Glomerular visceral epithelial cell (primary cell): Measurements from ENCODE around the gene CCL21.
A peak's percentile ranks its signal among the peaks of the same experiment; 100 is the strongest.

Experiments
- DNase-seq: peaks from one replicate; pipeline ENCODE4 v3.0.0-alpha.2; 2016; ENCODE audit errors: extremely low spot score

Gene CCL21

DNA sequence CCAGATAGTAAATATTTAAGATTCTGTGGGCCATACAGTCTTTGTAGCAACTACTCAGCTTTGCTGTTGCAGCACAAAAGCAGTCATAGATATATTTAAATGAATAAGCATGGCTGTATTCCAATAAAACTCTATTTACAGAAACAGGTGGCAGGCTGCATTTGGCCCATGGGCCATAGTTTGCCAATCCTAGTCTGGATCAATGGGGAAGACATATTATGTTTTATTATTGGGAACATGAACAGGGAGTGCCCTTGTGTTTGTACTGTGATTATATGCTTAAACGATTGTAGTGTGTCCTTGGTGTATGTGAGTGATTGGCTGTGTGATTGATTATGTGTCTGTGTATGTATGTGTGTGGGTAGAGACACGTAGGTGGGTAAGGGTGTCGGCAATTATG is 35.5 kb downstream of the CCL21 start:
- no peak for DNase-seq

DNA sequence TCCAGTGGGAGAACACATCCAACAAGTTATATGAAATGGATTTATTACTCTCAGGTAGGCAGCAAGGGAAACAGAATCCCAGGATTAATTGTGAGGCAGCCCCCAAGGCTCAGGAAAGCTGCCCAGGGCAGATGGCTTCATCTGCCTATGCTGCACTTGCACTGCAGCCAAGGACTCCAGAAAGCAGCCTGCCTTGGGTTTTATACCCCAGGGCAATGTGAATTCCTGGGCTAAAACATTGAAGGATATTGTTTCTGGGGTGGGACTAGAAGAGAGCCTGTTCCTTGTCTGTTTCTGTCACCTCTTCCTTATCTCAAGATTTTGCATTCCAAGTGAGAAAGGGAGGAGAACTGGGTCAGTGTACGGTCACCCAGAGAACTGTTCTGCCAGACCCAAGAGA is 38.6 kb downstream of the CCL21 start:
- no peak for DNase-seq

DNA sequence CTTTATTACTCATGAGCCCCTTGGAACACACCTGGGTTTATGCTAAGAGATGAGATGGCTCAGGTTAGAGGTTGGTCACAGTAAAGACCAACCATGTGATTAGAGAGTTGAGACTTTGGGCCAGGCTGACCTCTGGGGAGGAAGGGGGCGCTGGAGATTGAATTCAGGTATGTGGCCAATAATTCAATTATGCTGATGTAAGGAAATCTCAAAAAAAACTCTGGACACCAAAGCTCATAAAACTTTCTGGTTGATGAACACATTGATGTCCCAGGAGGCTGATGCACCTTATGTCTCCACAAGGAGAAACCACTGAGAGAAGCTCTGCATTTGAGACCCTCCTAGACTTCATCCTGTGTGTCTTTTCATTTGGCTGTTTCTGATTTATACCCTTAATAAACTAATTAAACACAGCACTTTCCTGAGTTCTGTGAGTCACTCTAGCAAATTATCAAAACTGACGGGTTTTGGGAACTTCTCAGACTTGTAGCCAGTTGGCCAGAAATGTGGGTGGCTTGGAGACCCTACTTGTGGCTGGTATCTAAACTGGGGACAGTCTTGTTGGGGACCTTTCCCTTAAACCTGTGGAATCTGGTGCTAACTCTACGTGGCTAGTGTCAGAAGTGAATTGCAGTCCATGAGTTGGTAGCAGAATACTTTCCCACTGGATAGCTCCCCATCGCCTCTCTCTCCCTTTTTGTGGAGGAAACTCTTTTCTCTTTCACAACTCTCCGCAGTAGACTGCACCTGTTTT is 40.0 kb downstream of the CCL21 start:
- DNase-seq, result no peak

DNA sequence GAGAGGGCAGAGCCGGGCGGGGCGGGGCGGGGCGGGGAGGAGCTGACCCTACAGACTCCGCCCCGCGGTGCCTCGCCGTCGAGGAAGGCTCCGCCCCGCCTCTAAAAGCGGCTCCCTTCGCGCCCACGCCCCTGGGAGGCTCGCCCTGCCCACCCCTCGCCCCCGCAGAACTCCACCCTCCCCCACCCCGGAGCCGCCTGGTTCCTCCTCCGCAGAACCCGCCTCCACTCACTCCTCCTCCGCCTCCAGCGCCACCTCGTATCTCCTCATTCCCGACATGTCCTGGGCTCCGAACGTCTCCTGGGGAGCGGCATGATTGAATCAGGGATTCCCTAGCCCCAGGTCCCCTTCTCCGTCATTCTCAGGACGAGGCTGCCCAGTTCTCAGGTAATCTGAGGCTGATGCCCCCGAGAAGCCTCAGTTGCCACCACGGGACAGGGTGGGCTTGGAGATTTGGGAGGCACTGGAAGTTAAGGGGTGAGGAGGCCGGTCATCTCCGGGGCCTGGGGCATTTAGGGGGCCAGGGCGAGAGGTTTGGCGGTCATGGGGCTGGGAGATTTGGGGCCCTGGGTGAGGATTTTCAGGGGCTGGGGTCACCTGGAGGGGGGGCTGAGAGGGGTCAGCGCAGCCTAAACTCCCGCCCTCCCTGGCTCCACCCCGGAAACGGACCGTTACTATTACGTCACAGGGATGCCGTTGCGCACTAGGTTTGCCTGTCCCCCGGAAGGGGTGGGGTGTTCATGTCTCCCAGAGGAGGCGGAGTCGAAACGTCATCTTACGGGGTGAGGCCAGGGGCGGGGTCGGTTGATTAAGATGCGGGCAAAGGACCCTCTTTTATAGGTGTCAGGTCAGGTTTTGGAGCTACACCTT is 44.3 kb downstream of the CCL21 start:
- DNase-seq, result peak; percentile 97

DNA sequence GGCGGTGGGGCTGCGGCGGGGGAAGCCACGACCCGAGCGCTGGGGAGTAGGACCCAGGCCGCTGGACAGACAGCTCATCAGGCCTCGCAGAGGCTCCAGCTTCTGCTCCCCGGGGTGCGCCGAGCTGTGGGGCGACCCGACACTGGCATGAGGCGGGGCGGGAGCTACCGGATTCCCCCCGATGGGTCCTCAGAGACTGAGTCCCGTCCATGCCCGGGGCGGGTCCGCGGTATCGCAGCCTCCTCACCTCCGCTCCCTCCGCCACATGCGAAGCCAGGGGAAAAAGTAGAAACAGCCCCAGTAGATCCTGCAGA is 44.9 kb downstream of the CCL21 start:
- DNase-seq, result no peak

DNA sequence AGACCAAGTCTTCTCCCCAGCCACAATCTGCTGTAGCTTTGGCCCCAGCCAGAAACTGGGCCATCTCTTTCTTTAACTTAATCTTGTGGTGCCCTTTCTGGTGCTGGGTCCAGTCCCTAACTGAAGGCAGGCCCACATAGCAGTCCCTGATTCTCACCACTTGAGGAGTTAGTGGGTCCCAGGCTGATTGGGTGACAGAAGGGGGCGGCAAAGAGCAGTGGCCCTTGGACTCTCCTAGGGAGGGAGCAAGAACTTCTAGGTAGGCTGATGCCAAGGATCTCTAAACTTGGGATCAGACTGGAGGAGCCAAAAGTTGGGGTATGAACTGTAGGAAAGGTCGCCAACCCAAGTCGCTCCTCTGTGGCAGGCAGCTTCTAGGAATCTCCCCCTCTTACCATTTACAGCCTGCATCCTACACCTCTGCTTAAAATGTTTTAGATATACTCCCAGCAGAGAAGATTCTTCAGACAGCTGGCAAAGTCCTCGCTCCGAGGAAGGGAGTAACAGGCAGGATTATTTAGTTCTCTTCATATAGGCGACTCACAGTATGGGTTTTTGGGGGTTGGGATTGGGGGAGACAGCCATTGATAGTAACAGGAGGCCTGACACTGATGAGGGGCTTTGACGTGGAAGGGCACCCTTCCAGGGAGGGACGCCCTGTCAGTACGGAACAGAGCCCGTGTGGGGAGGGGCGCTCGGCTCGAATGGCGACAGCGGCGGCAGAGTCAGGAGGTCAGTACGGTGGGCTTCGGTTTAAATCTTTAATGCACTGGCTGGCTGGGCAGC is 45.5 kb downstream of the CCL21 start:
- DNase-seq, result peak; percentile 82

DNA sequence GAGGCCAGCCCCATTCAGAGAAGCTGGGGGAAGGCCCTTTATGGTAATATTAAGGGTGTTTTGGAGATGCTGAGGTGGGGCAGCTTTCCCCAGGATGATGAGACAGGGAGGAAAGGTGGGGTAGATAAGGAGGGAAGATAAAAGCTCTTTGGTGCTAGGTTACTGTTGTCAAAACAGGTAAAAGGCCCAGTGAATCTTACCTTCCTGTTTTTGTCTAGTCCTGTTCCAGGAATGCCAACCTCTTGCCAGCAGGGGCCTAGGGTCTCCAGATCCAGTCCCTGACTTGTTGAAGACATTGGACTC is 46.7 kb downstream of the CCL21 start:
- no peak for DNase-seq

DNA sequence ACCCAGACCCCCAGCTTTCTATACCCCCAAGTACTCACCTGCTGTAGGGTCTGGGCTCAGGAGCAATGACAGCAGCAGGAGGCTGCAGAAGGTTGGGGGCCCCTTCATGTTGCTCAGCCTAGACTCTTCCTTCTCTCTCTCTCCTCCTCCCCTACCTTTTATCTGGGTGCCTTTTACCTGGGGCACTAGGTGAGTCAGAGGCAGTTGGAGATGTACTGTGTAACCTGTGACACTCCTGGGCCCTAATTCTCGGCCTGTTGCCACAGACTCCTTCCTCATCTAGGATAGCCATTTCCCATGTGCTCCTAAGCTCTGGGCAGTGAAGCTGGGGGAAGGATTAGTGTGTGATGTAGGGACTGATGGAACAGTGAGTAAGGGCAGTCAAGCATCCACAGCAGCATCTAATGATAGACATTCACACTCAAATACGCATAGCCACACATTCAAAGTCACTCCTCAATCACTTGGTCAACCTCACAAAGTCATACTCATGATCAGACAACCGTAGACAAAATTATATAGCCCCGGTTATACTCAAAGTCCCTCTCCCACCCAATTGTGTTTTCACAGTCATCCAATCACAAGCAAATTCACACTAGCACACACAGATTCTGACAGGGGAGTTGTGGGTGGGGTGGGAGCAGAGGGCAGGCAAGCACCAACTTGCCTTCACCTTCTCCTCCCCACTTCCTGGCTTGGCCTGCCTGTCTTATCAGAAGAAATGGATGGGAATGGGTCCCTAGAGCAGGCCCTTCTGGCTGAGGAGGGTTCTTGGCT is 47.2 kb downstream of the CCL21 start, which contains the start of gene CCL27:
Gene CCL27 (minus strand): TSS at position 132 of the 777 bp plus-strand sequence. CDS start 24 bp downstream, at position 108.
- no peak for DNase-seq

DNA sequence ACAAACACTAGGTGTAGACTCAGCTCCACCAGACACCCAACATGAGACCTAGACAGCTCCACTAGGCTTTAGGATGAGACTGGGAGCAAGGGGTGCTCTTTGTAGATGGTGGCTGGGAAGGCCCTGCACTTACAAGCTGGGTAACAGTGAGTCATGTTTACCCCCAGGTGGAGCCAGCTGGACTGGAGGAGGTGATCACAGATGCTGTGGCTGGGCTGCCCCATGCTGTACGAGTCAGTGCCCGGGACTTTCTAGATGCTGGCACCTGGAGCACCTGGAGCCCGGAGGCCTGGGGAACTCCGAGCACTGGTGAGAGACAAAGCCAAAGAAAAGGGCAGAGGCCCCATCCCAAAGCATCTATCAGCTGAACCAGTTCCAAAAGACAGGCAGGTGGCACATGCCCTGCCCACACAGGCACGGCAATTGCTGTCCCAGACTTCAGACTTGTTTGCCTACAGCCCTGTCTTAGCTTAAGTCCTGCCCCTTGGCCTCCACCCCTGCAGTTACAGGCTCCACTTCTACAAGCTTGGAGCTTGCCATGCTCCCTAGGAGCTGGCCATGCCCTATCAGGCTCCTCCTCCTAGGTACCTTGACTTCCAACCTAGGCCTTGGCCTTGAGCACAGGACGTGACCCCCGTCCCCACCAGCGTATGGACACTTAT is 50.2 kb downstream of the CCL21 start:
- DNase-seq, result peak; percentile 69
